ENCODE results near the gene MCHR1.

DNA sequence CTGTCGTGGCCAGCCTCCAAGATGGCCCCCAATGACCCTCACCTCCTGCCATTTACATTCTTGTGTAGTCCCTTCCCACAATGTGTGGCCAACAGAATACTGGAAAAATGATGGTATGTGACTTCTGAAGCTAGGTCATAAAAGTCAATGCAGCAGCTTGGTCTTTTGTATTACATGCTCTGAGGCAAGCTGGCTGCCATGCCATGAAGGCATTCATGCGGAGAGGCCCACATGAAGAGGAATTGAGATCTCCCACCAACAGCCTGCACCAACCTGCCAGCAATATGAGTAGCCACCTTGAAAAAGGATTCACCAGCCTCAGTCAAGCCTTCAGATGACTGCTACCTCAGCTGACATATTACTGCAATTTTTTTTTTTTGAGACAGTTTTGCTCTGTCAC, 47.4 kb upstream of the MCHR1 start:
- TF ChIP-seq CTCF (IDR thresholded peaks at IDR 0.05), result no peak
- TF ChIP-seq POLR2A (IDR thresholded peaks at IDR 0.05), result no peak
